ENCODE measurements around the gene GGCX. TPM values are rescaled to one million over a fixed set of nuclear protein-coding genes. Genes with fewer than 3 reads are reported as not detected.

GGCX gene
- total RNA-seq, 2 donors from 2014 or later, result 17.8 to 52.7 TPM

DNA sequence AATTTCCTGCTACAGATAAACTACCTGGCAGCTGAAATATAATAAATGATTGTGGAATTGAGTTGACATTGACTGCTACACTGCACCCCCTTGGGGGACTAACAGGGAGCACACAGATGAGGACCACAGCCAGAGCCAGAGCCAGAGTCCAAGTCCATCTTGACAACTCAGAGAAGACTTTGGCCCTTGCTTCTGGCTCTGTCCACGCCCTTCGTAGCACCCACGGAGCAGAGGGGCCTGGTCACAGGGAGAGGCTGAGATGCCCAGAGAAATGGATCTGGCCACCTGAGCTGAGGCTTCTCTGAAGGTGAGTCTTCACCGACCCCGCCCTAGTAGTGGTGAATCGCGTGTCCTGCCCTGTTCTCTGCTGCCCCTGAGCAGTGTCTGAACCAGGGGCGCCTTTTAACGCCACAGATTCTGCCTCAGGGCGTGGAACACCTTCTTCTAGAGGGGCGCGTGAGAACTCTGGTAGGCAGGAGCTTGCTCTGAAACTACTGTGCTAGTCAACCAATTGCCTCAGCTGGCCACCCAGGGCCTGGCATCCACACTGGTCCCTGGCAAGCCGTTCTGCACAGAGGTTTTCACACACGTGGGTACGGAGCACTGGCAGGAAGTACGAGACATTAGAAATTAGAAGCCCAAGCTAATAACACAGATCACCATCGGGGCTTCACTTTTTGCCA, 58.0 kb downstream of the GGCX start:
- TF ChIP-seq, protein P1, sequence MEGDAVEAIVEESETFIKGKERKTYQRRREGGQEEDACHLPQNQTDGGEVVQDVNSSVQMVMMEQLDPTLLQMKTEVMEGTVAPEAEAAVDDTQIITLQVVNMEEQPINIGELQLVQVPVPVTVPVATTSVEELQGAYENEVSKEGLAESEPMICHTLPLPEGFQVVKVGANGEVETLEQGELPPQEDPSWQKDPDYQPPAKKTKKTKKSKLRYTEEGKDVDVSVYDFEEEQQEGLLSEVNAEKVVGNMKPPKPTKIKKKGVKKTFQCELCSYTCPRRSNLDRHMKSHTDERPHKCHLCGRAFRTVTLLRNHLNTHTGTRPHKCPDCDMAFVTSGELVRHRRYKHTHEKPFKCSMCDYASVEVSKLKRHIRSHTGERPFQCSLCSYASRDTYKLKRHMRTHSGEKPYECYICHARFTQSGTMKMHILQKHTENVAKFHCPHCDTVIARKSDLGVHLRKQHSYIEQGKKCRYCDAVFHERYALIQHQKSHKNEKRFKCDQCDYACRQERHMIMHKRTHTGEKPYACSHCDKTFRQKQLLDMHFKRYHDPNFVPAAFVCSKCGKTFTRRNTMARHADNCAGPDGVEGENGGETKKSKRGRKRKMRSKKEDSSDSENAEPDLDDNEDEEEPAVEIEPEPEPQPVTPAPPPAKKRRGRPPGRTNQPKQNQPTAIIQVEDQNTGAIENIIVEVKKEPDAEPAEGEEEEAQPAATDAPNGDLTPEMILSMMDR (IDR thresholded peaks at IDR 0.05), result no peak
- 90% methylated on average over 17 of the region's 17 CpGs for WGBS
- Histone ChIP-seq H3K4me1 (replicated peaks) (no peaks in the 10 kb centered on the region), H3K27me3 (replicated peaks; ENCODE audit: insufficient read depth) (no peaks in the 10 kb centered on the region), H3K4me3 (no peak overlapping the region), H3K36me3 (no peaks in the 10 kb centered on the region), H3K27ac (no peak overlapping the region), H3K9me3 (no peaks in the 10 kb centered on the region)
- intact Hi-C loops (cut with DNase I), result no loop called here
- no peak for DNase-seq (ENCODE audit: low spot score)

DNA sequence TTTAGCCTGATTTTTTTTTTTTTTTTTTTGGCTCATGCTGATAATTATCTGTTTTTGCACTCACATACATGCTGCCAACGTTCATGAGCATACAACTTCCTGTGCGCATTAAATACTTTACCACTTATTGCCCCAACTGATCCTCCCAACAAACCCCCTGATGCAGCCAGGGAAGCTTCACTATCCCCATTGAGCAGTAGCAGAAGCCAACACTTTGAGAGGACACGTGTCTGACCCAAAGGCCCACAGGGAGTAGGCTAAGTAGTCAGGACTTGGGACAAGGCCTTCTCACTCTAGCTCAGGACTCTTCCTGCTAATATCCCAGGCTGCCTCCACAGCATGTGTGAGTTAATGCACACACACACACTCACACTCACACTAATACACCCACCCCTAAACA, 58.6 kb downstream of the GGCX start:
- H3K9me3 ChIP-seq, result no peaks in the 10 kb centered on the region
- TF ChIP-seq, protein P1 (IDR thresholded peaks at IDR 0.05), result no peak
- TF ChIP-seq POLR2AphosphoS5 (IDR thresholded peaks at IDR 0.05) (no peak), POLR2A (IDR thresholded peaks at IDR 0.05) (no peak)
- H3K27me3 ChIP-seq (replicated peaks; ENCODE audit: insufficient read depth), result no peaks in the 10 kb centered on the region
- no peak overlapping the region for H3K27ac ChIP-seq
- no peak overlapping the region for H3K4me3 ChIP-seq
- no peaks in the 10 kb centered on the region for H3K4me1 ChIP-seq (replicated peaks)
- intact Hi-C loops (cut with DNase I), result no loop called here
- DNase-seq (ENCODE audit: low spot score), result no peak
- WGBS, result 82% methylated on average over 3 of the region's 3 CpGs
- H3K36me3 ChIP-seq, result no peaks in the 10 kb centered on the region

GRCh38 chr2:85501248-85501647, 60.0 kb downstream of the GGCX start:
- 74% methylated on average over 3 of the region's 3 CpGs for WGBS
- TF ChIP-seq POLR2AphosphoS5 (IDR thresholded peaks at IDR 0.05), result no peak
- TF ChIP-seq POLR2A (IDR thresholded peaks at IDR 0.05), result no peak
- TF ChIP-seq, protein P1 (IDR thresholded peaks at IDR 0.05), result no peak
- H3K27me3 ChIP-seq (replicated peaks; ENCODE audit: insufficient read depth), result no peaks in the 10 kb centered on the region
- intact Hi-C loops (cut with DNase I), result no loop called here
- H3K27ac ChIP-seq, result no peak overlapping the region
- H3K4me1 ChIP-seq (replicated peaks), result no peaks in the 10 kb centered on the region
- DNase-seq (ENCODE audit: low spot score), result no peak
- H3K36me3 ChIP-seq, result no peaks in the 10 kb centered on the region
- no peaks in the 10 kb centered on the region for H3K9me3 ChIP-seq
- no peak overlapping the region for H3K4me3 ChIP-seq

GRCh38 chr2:85497944-85498630, 63.2 kb downstream of the GGCX start:
- no peak for TF ChIP-seq POLR2AphosphoS5 (IDR thresholded peaks at IDR 0.05)
- no peak for TF ChIP-seq POLR2A (IDR thresholded peaks at IDR 0.05)
- TF ChIP-seq, protein P1 (IDR thresholded peaks at IDR 0.05), result no peak
- no peaks in the 10 kb centered on the region for H3K27me3 ChIP-seq (replicated peaks; ENCODE audit: insufficient read depth)
- H3K4me1 ChIP-seq (replicated peaks), result no peaks in the 10 kb centered on the region
- no peak overlapping the region for H3K27ac ChIP-seq
- no peak for DNase-seq (ENCODE audit: low spot score)
- no peak overlapping the region for H3K4me3 ChIP-seq
- H3K36me3 ChIP-seq, result no peaks in the 10 kb centered on the region
- intact Hi-C loops (cut with DNase I), result no loop called here
- WGBS, result 57% methylated on average over 4 of the region's 4 CpGs
- no peaks in the 10 kb centered on the region for H3K9me3 ChIP-seq

- Histone ChIP-seq H3K27ac (no peak overlapping the region), H3K27me3 (replicated peaks; ENCODE audit: insufficient read depth) (no peaks in the 10 kb centered on the region), H3K9me3 (no peaks in the 10 kb centered on the region), H3K4me3 (no peak overlapping the region), H3K4me1 (replicated peaks) (no peaks in the 10 kb centered on the region), H3K36me3 (no peaks in the 10 kb centered on the region)
- intact Hi-C loops (cut with DNase I), result no loop called here
- 97% methylated on average over 1 of the region's 1 CpG for whole genome bisulfite sequencing
- TF ChIP-seq, protein P1 (IDR thresholded peaks at IDR 0.05), result no peak
- TF ChIP-seq POLR2AphosphoS5 (IDR thresholded peaks at IDR 0.05) (no peak), POLR2A (IDR thresholded peaks at IDR 0.05) (no peak)
- no peak for DNase-seq (ENCODE audit: low spot score)
Observed at GRCh38 chr2:85496436-85496835, 64.9 kb downstream of the GGCX start.

All from prostate gland (tissue), 2 donors.